Keratinocyte (primary cell): ENCODE measurements around the gene PTPRT. TPM values are rescaled to one million over a fixed set of nuclear protein-coding genes. Genes with fewer than 3 reads are reported as not detected.

Experiments used
- DNase-seq: peaks from one replicate; pipeline ENCODE4 v3.0.0-alpha.2; 2011; ENCODE audit warnings: low read depth, missing footprints, low spot score
- FAIRE-seq: peaks from 2 replicates; lab custom pipeline; 2011; peaks lifted over from hg19 to GRCh38; lab: Jason Lieb, UNC
- H2AFZ ChIP-seq: 2 replicates; pipeline ENCODE4 v1.6.0; 2012; ENCODE audit warnings: low read length, control low read depth, inconsistent platforms; ENCODE audit not compliant: control insufficient read depth
- H3K27ac ChIP-seq: 2 replicates; pipeline ENCODE4 v1.5.1; 2011; ENCODE audit warnings: low read length; ENCODE audit not compliant: control insufficient read depth, insufficient read depth
- H3K27me3 ChIP-seq: 3 replicates; pipeline ENCODE4 v1.6.0; 2011; ENCODE audit warnings: low read length; ENCODE audit not compliant: control insufficient read depth, insufficient read depth; ENCODE audit errors: extremely low read depth
- H3K36me3 ChIP-seq, 2 experiments: 2 replicates in 1 of 2; 3 replicates in 1 of 2; pipeline ENCODE4 v1.5.1; 2011; ENCODE audit warnings: low read length in 2 of 2, mild to moderate bottlenecking in 1 of 2; ENCODE audit not compliant: control insufficient read depth in 2 of 2, insufficient read depth in 2 of 2; ENCODE audit errors: extremely low read depth in 1 of 2
- H3K4me1 ChIP-seq: 3 replicates; pipeline ENCODE4 v1.5.1; 2011; ENCODE audit warnings: low read length; ENCODE audit not compliant: control insufficient read depth, insufficient read depth; ENCODE audit errors: extremely low read depth
- H3K4me2 ChIP-seq: 3 replicates; pipeline ENCODE4 v1.6.0; 2011; ENCODE audit warnings: low read depth, low read length; ENCODE audit not compliant: control insufficient read depth, insufficient read depth; ENCODE audit errors: extremely low read depth
- H3K4me3 ChIP-seq, 3 experiments: fragments of 200-600 bp in 1 of 3; sonication (generic) in 1 of 3; 2 replicates in 2 of 3; 3 replicates in 1 of 3; pipeline ENCODE4 v1.5.1; 2011 to 2016; ENCODE audit warnings: low read length in 3 of 3, mild to moderate bottlenecking in 3 of 3, control low read depth in 2 of 3, inconsistent platforms in 1 of 3, low read depth in 1 of 3, mixed read lengths in 1 of 3, mixed run types in 1 of 3, moderate library complexity in 1 of 3; ENCODE audit not compliant: control insufficient read depth in 2 of 3, insufficient read depth in 2 of 3; ENCODE audit errors: extremely low read depth in 1 of 3
- H3K79me2 ChIP-seq: 2 replicates; pipeline ENCODE4 v1.6.0; 2012; ENCODE audit warnings: low read length; ENCODE audit not compliant: control insufficient read depth, insufficient read depth
- H3K9ac ChIP-seq: 3 replicates; pipeline ENCODE4 v1.6.0; 2011; ENCODE audit warnings: low read length; ENCODE audit not compliant: control insufficient read depth, insufficient read depth; ENCODE audit errors: extremely low read depth
- H3K9me1 ChIP-seq: 3 replicates; pipeline ENCODE4 v1.6.0; 2011; ENCODE audit warnings: low read length; ENCODE audit not compliant: control insufficient read depth, insufficient read depth; ENCODE audit errors: extremely low read depth
- H3K9me3 ChIP-seq: 2 replicates; pipeline ENCODE4 v1.5.1; 2012; ENCODE audit warnings: low read depth, low read length; ENCODE audit not compliant: control insufficient read depth
- H4K20me1 ChIP-seq: 3 replicates; pipeline ENCODE4 v1.6.0; 2011; ENCODE audit warnings: low read length; ENCODE audit not compliant: control insufficient read depth, insufficient read depth; ENCODE audit errors: extremely low read depth
- CTCF ChIP-seq, 3 experiments: IDR thresholded peaks in 1 of 3; conservative IDR thresholded peaks in 1 of 3; optimal IDR thresholded peaks in 1 of 3; 2 replicates in 2 of 3; 3 replicates in 1 of 3; pipeline versions ENCODE3 to v1.5.1; 2011; ENCODE audit warnings: low read length in 3 of 3, mild to moderate bottlenecking in 3 of 3, moderate library complexity in 2 of 3, control low read depth in 1 of 3, inconsistent platforms in 1 of 3; ENCODE audit not compliant: insufficient read depth in 2 of 3; ENCODE audit errors: extremely low read depth in 1 of 3
- EZH2 ChIP-seq: IDR thresholded peaks from one replicate; pipeline ENCODE4 v1.6.1; 2012; ENCODE audit warnings: inconsistent platforms, mild to moderate bottlenecking, low read length, moderate library complexity
- dilution Hi-C: fragments of 300-500 bp; cut with MboI; formaldehyde crosslinking; loops from one replicate; pipeline ENCODE4 v1.7.0; 2020; ENCODE audit warnings: low sequenced_read_pairs; ENCODE audit not compliant: extremely low pct_ligation_motif_present
- polyA plus RNA-seq, 5 experiments: library from polyadenylated mRNA; depleted of rRNA in 3 of 5; stranded (reverse) in 3 of 5; stranded (forward) in 1 of 5; unstranded in 1 of 5; fragments of >200 nt; gene quantifications; 1 replicate in 1 of 5; 2 replicates in 3 of 5; 3 replicates in 1 of 5; pipeline versions ENCODE4 v1.2.1 to v1.2.3, GENCODE V29; 2011 to 2012; ENCODE audit warnings: missing spikeins in 2 of 5, low read depth in 1 of 5, low replicate concordance in 1 of 5

Gene PTPRT
- polyA plus RNA-seq, 1 donor (not counting 4 experiments of a cell fraction or from before 2014, with no cell fraction given) = not detected

- TF ChIP-seq EZH2 = no peak
- TF ChIP-seq CTCF (optimal IDR thresholded peaks at IDR 0.05 in 1 of 3, IDR thresholded peaks at IDR 0.05 in 1 of 3, conservative IDR thresholded peaks at IDR 0.05 in 1 of 3; ENCODE audit: extremely low read depth in 1 of 3, insufficient read depth in 2 of 3, low read length in 3 of 3) = no peak
- DNase-seq (no peak), FAIRE-seq (no peak)
- no peaks in the 10 kb centered on the region for H3K9me1 ChIP-seq
- dilution Hi-C loops = no loop called here
- no peak overlapping the region for H3K9ac ChIP-seq
- H3K27me3 ChIP-seq = no peaks in the 10 kb centered on the region
- no peak overlapping the region for H3K27ac ChIP-seq
- H3K4me3 ChIP-seq = no peak overlapping the region
- H3K4me2 ChIP-seq = no peak overlapping the region
- H3K79me2 ChIP-seq = no peaks in the 10 kb centered on the region
- no peaks in the 10 kb centered on the region for H3K36me3 ChIP-seq
- H4K20me1 ChIP-seq = no peaks in the 10 kb centered on the region
- no peaks in the 10 kb centered on the region for H3K9me3 ChIP-seq
- H3K4me1 ChIP-seq = no peaks in the 10 kb centered on the region
- no peak overlapping the region for H2AFZ ChIP-seq
These were observed 894.1 kb downstream of the PTPRT start for GRCh38 chr20:42295592-42295991.

- H3K4me3 ChIP-seq = no peak overlapping the region
- H3K4me2 ChIP-seq = no peak overlapping the region
- dilution Hi-C loops = no loop called here
- H3K4me1 ChIP-seq = no peaks in the 10 kb centered on the region
- no peak overlapping the region for H3K27ac ChIP-seq
- H3K9me3 ChIP-seq = no peaks in the 10 kb centered on the region
- H3K36me3 ChIP-seq = no peaks in the 10 kb centered on the region
- H3K27me3 ChIP-seq = no peaks in the 10 kb centered on the region
- no peaks in the 10 kb centered on the region for H3K9me1 ChIP-seq
- no peaks in the 10 kb centered on the region for H4K20me1 ChIP-seq
- no peak overlapping the region for H2AFZ ChIP-seq
- FAIRE-seq = no peak
- H3K79me2 ChIP-seq = no peaks in the 10 kb centered on the region
- no peak overlapping the region for H3K9ac ChIP-seq
- TF ChIP-seq CTCF (optimal IDR thresholded peaks at IDR 0.05 in 1 of 3, IDR thresholded peaks at IDR 0.05 in 1 of 3, conservative IDR thresholded peaks at IDR 0.05 in 1 of 3; ENCODE audit: extremely low read depth in 1 of 3, insufficient read depth in 2 of 3, low read length in 3 of 3) = no peak
- no peak for TF ChIP-seq EZH2
- DNase-seq = no peak
These were observed 894.7 kb downstream of the PTPRT start for GRCh38 chr20:42294976-42295375.
